Renal cortex interstitium (tissue), 11 donors: ENCODE data around the gene BHLHE40. TPM values are rescaled to one million over a fixed set of nuclear protein-coding genes. Genes with fewer than 3 reads are reported as not detected.

Experiments
- DNase-seq, 11 donors: peaks; one replicate each; pipeline ENCODE4 v3.0.0-alpha.2; 2013; ENCODE audit warnings: low read depth in 9 of 11, low spot score in 4 of 11; ENCODE audit errors: extremely low read depth in 1 of 11
- polyA plus RNA-seq, 3 donors: library from polyadenylated mRNA; unstranded; fragments of 120-200 nt; gene quantifications; one replicate each; pipeline ENCODE4 v1.2.1, GENCODE V29; 2013; ENCODE audit not compliant: insufficient read length in 3 of 3

Gene BHLHE40
- polyA plus RNA-seq, 3 donors, result 22.7 to 45.8 (median 25.8) TPM

- no peak for DNase-seq
Measured at GRCh38 chr3:5022966-5023776, 43.9 kb downstream of the BHLHE40 start.

- no peak for DNase-seq
Measured at GRCh38 chr3:5023777-5024346, 44.6 kb downstream of the BHLHE40 start.

GRCh38 chr3:5026046-5026362 is 46.8 kb downstream of the BHLHE40 start:
- no peak for DNase-seq

GRCh38 chr3:5029715-5030114 is 50.5 kb downstream of the BHLHE40 start:
- DNase-seq, result no peak

GRCh38 chr3:5030152-5030551 is 50.9 kb downstream of the BHLHE40 start:
- no peak for DNase-seq

GRCh38 chr3:5032844-5033243 is 53.6 kb downstream of the BHLHE40 start:
- DNase-seq, result no peak

Other genes starting within 250 kb of the BHLHE40 start
- 10 to 100 TPM; 67.5 to 79.6 (median 73.4) TPM for gene ARL8B, start 142.9 kb downstream of the BHLHE40 start, polyA plus RNA-seq
- gene EDEM1, start 208.3 kb downstream of the BHLHE40 start, polyA plus RNA-seq, result 10 to 100 TPM; 17.1 to 24.1 (median 20.7) TPM